Measurements from ENCODE around the gene ADAM12. TPM values are rescaled to one million over a fixed set of nuclear protein-coding genes. Genes with fewer than 3 reads are reported as not detected.

ADAM12 gene
- total and polyA plus RNA-seq, 7 donors = 0.01 to 3.3 (median 0.24) TPM; not detected in 2

DNA sequence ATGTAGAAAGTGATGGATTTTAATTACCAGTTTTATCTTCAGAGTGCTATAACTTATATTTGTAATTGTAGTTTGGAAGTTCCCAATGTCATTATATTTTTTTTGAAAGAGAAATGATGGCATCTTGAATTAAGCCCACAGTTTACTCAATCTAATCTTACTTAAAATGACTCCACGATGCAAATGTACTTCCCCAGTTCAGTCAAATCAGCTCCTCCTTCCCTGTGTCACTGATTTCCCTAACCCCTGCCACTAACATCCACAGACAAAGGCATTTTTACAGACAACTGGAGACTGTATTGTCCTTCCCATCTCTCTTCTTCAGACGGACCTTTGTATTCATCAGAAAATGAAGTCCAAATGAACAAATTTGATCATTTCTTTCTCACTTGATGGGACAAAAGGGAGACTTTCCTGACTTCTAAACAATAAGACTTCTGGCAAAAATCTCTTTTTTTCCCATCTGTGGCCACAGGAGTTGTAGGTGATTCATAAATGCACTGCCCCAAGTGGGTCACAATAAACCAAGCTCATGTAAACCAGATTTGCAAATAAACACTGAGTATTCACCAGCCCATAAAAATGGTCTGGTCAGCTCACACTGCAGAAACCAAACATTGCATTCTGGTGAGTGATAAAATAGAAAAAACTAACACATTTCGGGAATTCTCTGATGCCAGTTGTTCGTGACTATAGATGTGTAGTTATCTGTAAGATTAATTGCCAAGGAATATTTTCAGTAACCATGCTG is 329.0 kb downstream of the ADAM12 start:
- H3K9me3 ChIP-seq = no peaks in the 10 kb centered on the region
- intact Hi-C loops (cut with DNase I) = no loop called here
- DNase-seq = no peak
- no peaks in the 10 kb centered on the region for H3K27me3 ChIP-seq (ENCODE audit: insufficient read depth in 3 of 3, low read length in 2 of 3)
- H3K4me3 ChIP-seq = no peak overlapping the region
- no peaks in the 10 kb centered on the region for H3K4me1 ChIP-seq
- 64 to 68% (median 64%) methylated on average over 4 of the region's 4 CpGs for WGBS, 3 donors
- H3K36me3 ChIP-seq (ENCODE audit: insufficient read depth in 1 of 2, low read depth in 1 of 2) = no peaks in the 10 kb centered on the region
- no peak overlapping the region for H3K27ac ChIP-seq
- no peak for TF ChIP-seq CTCF (IDR thresholded peaks at IDR 0.05)
- ATAC-seq = no peak

DNA sequence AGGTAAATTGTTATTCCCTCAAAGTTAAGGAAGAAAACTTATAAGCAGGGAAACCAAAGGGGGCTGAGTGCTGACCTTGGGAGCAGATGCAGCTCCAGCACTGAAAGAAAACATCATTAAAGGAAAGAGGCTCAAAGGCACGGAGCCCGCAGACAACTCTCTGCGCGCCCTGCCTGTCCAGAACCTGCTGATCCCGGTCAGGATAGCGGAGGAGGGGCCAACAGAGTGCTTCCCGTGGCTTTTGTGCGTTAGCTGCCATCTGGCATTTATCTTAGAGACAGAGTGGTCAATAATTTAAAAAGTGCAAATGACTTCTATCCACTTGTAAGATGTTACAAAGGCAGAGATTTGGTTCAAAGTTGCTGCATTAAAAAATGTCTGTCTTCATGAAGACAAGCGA is 329.8 kb downstream of the ADAM12 start:
- TF ChIP-seq CTCF (IDR thresholded peaks at IDR 0.05) = no peak
- no peaks in the 10 kb centered on the region for H3K27me3 ChIP-seq (ENCODE audit: insufficient read depth in 3 of 3, low read length in 2 of 3)
- DNase-seq = no peak
- no peak overlapping the region for H3K27ac ChIP-seq
- 63 to 72% (median 70%) methylated on average over 9 of the region's 9 CpGs for WGBS, 3 donors
- H3K9me3 ChIP-seq = no peaks in the 10 kb centered on the region
- H3K36me3 ChIP-seq (ENCODE audit: insufficient read depth in 1 of 2, low read depth in 1 of 2) = no peaks in the 10 kb centered on the region
- no peak overlapping the region for H3K4me3 ChIP-seq
- no peaks in the 10 kb centered on the region for H3K4me1 ChIP-seq
- intact Hi-C loops (cut with DNase I) = no loop called here
- no peak for ATAC-seq

- Histone ChIP-seq H3K27me3 (ENCODE audit: insufficient read depth in 3 of 3, low read length in 2 of 3) (no peaks in the 10 kb centered on the region), H3K4me1 (no peaks in the 10 kb centered on the region), H3K4me3 (no peak overlapping the region), H3K36me3 (ENCODE audit: insufficient read depth in 1 of 2, low read depth in 1 of 2) (no peaks in the 10 kb centered on the region), H3K9me3 (no peaks in the 10 kb centered on the region), H3K27ac (no peak overlapping the region)
- intact Hi-C loops (cut with DNase I) = no loop called here
- DNase-seq (no peak), ATAC-seq (no peak)
- no peak for TF ChIP-seq CTCF (IDR thresholded peaks at IDR 0.05)
- 60 to 77% (median 72%) methylated on average over 6 of the region's 6 CpGs for WGBS, 3 donors
Observed at GRCh38 chr10:126058104-126058503, 330.2 kb downstream of the ADAM12 start.

- TF ChIP-seq CTCF (IDR thresholded peaks at IDR 0.05) = no peak
- intact Hi-C loops (cut with DNase I) = no loop called here
- no peak for DNase-seq
- no peak overlapping the region for H3K4me3 ChIP-seq
- WGBS, 3 donors = 89 to 93% (median 89%) methylated on average over 8 of the region's 8 CpGs
- H3K9me3 ChIP-seq = no peaks in the 10 kb centered on the region
- H3K36me3 ChIP-seq (ENCODE audit: insufficient read depth in 1 of 2, low read depth in 1 of 2) = no peaks in the 10 kb centered on the region
- H3K27ac ChIP-seq = no peak overlapping the region
- H3K4me1 ChIP-seq = no peaks in the 10 kb centered on the region
- H3K27me3 ChIP-seq (ENCODE audit: insufficient read depth in 3 of 3, low read length in 2 of 3) = no peaks in the 10 kb centered on the region
- no peak for ATAC-seq
Observed at GRCh38 chr10:126057494-126057893, 330.8 kb downstream of the ADAM12 start.

DNA sequence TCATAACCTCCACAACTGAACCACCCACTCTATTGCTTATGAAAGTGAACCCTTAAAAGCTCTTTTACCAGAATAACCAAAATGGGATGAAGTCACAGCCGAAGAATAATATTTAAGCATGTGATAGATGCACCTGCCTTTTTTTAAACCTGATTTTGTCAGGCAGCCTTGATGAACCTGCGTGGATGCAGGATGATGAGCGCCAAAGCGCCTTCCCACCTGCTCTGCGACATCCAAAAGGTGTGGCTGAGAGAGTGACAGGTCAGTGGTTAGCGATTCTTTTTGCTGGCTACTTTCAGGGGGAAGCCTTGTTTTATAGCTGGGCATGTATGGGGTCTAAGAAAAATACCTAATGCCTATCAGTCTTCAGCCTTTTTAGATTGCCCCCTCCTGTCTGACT is 334.1 kb downstream of the ADAM12 start:
- intact Hi-C loops (cut with DNase I) = no loop called here
- Histone ChIP-seq H3K27me3 (ENCODE audit: insufficient read depth in 3 of 3, low read length in 2 of 3) (no peaks in the 10 kb centered on the region), H3K9me3 (no peaks in the 10 kb centered on the region), H3K4me1 (no peaks in the 10 kb centered on the region), H3K4me3 (no peak overlapping the region), H3K27ac (no peak overlapping the region), H3K36me3 (ENCODE audit: insufficient read depth in 1 of 2, low read depth in 1 of 2) (no peaks in the 10 kb centered on the region)
- ATAC-seq (no peak), DNase-seq (no peak)
- no peak for TF ChIP-seq CTCF (IDR thresholded peaks at IDR 0.05)
- 96 to 98% (median 98%) methylated on average over 6 of the region's 6 CpGs for WGBS, 3 donors
